Activated T-cell treated with anti-CD3 and anti-CD28 coated beads, Interleukin-2, amount 50 U/mL, for 72 hours (primary cell): ENCODE measurements around the gene ZSWIM6. TPM values are rescaled to one million over a fixed set of nuclear protein-coding genes. Genes with fewer than 3 reads are reported as not detected.

Experiments
- ATAC-seq, 2 donors: fragments of 150-1000 bp; cut with Tn5 transposase; replicated peaks in 1 of 2; 2 replicates each; pipeline ENCODE4 v1.10.0; 2021; ENCODE audit warnings: moderate library complexity in 2 of 2, mild to moderate bottlenecking in 1 of 2
- DNase-seq, 2 donors: peaks; one replicate each; pipeline ENCODE4 v3.0.0; 2021 to 2022; ENCODE audit warnings: mixed read lengths in 1 of 2
- H3K27ac Mint-ChIP-seq: one replicate; pipeline ENCODE4 v1.8.0; 2022; ENCODE audit warnings: mild to moderate bottlenecking, moderate library complexity, mixed read lengths
- H3K27me3 Mint-ChIP-seq: one replicate; pipeline ENCODE4 v1.8.0; 2022; ENCODE audit warnings: low read depth, mixed read lengths
- H3K36me3 Mint-ChIP-seq, 2 donors: one replicate each; pipeline ENCODE4 v1.8.0; 2022; ENCODE audit warnings: mixed read lengths in 2 of 2, mild to moderate bottlenecking in 1 of 2; ENCODE audit not compliant: insufficient read depth in 2 of 2
- H3K4me1 Mint-ChIP-seq: one replicate; pipeline ENCODE4 v1.8.0; 2022; ENCODE audit warnings: low read depth, mixed read lengths
- H3K4me3 Mint-ChIP-seq, 2 donors: one replicate each; pipeline ENCODE4 v1.8.0; 2022; ENCODE audit warnings: mild to moderate bottlenecking in 2 of 2, mixed read lengths in 2 of 2, moderate library complexity in 2 of 2
- H3K9me3 Mint-ChIP-seq, 2 donors: one replicate each; pipeline ENCODE4 v1.8.0; 2022; ENCODE audit warnings: mixed read lengths in 2 of 2
- total RNA-seq, 2 donors: library from RNA; stranded (reverse); gene quantifications; one replicate each; pipeline ENCODE4 v1.2.3, GENCODE V29; 2022

Gene ZSWIM6
- total RNA-seq, 2 donors from 2014 or later = 6.9 to 8.6 TPM

GRCh38 chr5:61589946-61590345, 257.9 kb downstream of the ZSWIM6 start:
- ATAC-seq (no peak), DNase-seq (no peak)
- Mint-ChIP-seq H3K27ac (no peak overlapping the region), H3K36me3 (peaks cover 0 to 4% of the 10 kb centered on the region in 2 donors), H3K27me3 (no peaks in the 10 kb centered on the region), H3K4me3 (no peak overlapping the region), H3K9me3 (peaks cover 0 to 2% of the 10 kb centered on the region in 2 donors), H3K4me1 (no peaks in the 10 kb centered on the region)

GRCh38 chr5:61590473-61590872, 258.4 kb downstream of the ZSWIM6 start:
- Mint-ChIP-seq H3K4me3 (no peak overlapping the region), H3K4me1 (no peaks in the 10 kb centered on the region), H3K27me3 (peaks cover 4% of the 10 kb centered on the region), H3K27ac (no peak overlapping the region), H3K36me3 (peaks cover 0 to 4% of the 10 kb centered on the region in 2 donors), H3K9me3 (peaks cover 0 to 2% of the 10 kb centered on the region in 2 donors)
- no peak for ATAC-seq
- no peak for DNase-seq

GRCh38 chr5:61591859-61592258, 259.8 kb downstream of the ZSWIM6 start:
- DNase-seq = no peak
- Mint-ChIP-seq H3K9me3 (peaks cover 0 to 2% of the 10 kb centered on the region in 2 donors), H3K27ac (no peak overlapping the region), H3K4me3 (no peak overlapping the region), H3K4me1 (no peaks in the 10 kb centered on the region), H3K27me3 (peaks cover 8% of the 10 kb centered on the region), H3K36me3 (peaks cover 0 to 3% of the 10 kb centered on the region in 2 donors)
- no peak for ATAC-seq

DNA sequence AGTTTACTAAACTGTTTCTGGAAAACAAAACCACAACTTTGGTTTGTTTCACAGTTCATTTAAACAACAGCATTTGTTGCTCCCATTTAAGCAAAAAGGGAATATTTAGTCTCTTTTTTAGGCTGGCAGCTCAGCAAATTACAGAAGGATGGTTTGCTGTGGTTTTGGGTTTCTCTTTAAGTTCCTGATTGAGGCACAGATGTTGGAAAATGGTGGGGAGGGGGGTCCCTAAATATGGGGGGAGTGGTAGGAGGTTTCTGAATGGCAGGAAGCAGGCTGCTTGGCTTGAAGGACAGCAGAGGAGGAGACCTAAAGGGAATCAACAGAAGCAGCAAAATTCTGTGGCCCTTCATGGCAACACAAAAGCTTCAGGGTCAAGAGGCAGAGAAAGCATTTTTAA, 263.4 kb downstream of the ZSWIM6 start:
- ATAC-seq = no peak
- Mint-ChIP-seq H3K36me3 (no peaks in the 10 kb centered on the region), H3K27me3 (peaks cover 18% of the 10 kb centered on the region), H3K9me3 (no peaks in the 10 kb centered on the region), H3K27ac (no peak overlapping the region), H3K4me3 (no peak overlapping the region), H3K4me1 (no peaks in the 10 kb centered on the region)
- no peak for DNase-seq

Other genes starting within 250 kb of the ZSWIM6 start
- 10 to 100 TPM; 71.8 to 78.1 TPM for gene SMIM15, start 169.8 kb upstream of the ZSWIM6 start, total RNA-seq